NCI-H2196 treated with DMSO at 0.1 percent for 48 hours (cell line): ENCODE measurements around the gene C2CD4A.
A peak's percentile ranks its signal among the peaks of the same experiment; 100 is the strongest.

Source experiments
- DNase-seq: peaks from one replicate; lab custom pipeline; 2025; ENCODE audit not compliant: unreplicated experiment; lab: John Stamatoyannopoulos, UW

Gene C2CD4A

DNA sequence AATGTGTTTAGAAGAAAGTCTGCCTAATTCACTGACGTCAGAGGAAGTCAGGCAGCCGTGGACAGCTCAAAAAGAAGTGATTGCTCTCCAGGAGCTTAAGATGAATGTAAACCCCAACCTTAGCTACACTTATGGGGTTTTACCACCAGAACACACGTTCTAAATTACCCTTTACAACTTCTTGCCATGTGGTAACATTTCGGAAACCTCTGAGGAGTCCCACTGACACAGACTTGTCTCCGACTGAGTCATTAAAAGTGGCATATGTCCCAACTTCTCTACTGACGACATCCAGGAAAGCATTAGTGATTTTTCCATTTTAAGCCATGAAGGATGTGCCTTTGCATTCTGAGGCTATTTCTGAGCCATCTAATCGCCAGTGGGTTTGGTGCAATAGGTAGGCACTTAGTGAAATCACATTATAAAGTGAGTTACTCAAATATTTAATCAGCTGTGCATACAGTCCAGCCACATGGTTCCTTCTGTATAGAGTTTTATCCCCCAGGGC lies 32.4 kb downstream of the C2CD4A start:
- DNase-seq, result no peak

GRCh38 chr15:62103431-62103830 lies 36.7 kb downstream of the C2CD4A start:
- no peak for DNase-seq

GRCh38 chr15:62104401-62104800 lies 37.6 kb downstream of the C2CD4A start:
- DNase-seq, result no peak

DNA sequence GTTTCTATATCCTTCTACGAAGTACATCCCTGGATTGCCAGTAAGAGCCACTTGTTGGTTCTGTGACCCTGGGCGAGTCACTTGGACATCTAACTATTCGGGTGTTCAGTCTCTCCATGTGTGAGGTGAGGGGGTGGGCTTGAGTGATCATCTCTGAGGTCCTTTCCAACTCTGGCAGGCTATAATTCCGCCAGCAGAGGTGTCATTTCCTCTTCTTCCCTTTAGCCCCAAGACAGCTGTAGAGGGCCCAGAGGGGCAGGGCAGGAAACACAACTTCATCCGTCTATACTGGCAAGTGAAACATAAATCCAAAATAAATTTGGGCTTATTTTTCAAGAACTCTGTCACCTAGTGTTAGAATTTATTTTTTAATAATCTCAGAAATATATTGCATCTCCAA lies 38.1 kb downstream of the C2CD4A start:
- DNase-seq, result no peak

DNA sequence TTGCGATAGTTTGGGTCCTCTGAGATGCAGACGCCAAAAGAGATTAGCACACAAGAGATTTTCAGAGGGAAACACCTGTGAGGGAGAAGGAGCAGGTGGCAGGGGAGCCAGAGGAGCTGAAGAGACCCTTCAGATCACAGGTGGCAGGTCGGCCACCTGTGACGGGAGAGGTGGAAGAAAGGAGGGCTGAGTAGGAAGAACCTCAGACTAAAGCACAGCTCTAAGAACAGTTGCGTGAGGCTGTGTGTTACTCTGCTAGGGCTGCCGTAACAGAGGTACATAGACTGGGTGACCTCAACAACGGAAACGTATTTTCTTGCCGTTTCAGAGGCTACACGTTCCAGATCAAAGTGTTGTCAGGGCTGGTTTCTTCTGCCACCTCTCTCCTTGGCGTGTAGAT lies 38.5 kb downstream of the C2CD4A start:
- no peak for DNase-seq

- DNase-seq, result no peak
Measured at GRCh38 chr15:62106096-62106495, 39.3 kb downstream of the C2CD4A start.

GRCh38 chr15:62107571-62108121 lies 40.9 kb downstream of the C2CD4A start:
- DNase-seq, result no peak

DNA sequence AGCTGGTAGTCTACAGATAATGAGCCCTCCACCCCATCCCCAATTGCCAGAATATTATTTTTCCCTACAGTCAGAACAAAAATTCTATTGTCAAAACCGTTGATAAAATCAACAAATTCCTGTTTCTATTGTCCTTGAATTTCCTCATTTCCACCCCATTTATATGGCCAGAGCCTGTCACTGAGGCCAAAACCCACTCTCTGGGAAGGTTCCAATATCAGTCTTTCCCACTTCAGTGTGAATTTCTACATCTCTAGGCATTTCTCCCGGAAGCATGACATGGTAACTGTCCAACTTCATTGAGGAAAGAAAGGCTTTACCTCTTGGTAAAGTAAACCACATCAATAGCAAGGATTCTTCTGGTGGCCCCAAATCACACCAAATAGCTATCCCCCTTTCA lies 41.6 kb downstream of the C2CD4A start:
- no peak for DNase-seq

- DNase-seq, result no peak
Measured at GRCh38 chr15:62109437-62109836, 42.7 kb downstream of the C2CD4A start.

GRCh38 chr15:62109982-62110851 lies 43.4 kb downstream of the C2CD4A start:
- DNase-seq, result no peak

- DNase-seq, result no peak
Measured at GRCh38 chr15:62112081-62112480, 45.3 kb downstream of the C2CD4A start.

- DNase-seq, result peak; percentile 36
Measured at GRCh38 chr15:62112616-62113593, 46.1 kb downstream of the C2CD4A start.

DNA sequence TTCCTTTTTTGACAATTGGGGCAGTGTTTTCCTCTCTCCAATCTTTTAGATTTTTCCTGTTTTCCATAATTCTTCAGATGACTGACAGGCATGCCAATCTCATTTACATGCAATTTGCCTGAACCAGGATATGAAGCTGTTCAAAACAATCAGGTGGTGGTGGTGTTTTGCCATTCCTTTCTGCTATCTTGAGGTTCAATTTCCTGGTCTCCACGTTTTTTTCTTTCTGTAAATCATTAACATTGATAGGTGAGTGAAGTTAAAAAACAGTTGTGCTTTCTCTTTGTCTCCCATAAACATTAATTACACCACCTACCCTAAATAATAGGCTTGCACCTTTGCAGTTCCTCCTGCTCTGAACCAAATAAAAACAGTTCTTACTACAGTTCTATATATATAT lies 49.1 kb downstream of the C2CD4A start:
- DNase-seq, result no peak

GRCh38 chr15:62118520-62119226 lies 51.9 kb downstream of the C2CD4A start:
- DNase-seq, result no peak

DNA sequence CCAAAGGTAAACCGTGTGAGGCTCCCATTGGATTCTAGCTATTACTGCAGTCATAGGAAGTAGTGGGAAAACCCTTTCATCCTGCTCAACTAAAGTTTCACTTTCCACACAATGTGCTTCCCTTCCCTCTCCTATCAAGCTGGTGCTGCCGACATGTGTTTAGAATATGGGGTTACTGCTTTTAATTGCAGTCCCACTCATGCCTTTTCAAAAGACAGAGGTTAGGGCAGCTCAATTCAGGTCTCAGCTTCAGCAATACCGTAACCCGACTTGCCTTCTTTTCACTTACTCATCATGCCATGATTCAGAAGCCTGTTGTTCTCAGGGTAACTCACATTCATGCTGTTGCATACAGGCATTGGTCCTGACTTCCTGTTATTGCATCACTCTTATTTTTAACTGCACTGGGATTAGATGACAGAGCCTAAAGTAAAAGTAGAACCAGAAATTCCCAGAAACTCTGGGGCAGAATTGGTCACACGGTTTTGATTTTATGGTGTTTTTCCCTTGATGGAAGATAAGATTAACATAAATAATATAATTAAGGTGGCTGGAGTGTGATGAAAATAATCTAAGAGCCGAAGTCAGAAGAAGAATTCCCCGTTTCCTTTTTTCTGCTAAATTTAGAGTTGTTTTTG lies 52.6 kb downstream of the C2CD4A start:
- no peak for DNase-seq

DNA sequence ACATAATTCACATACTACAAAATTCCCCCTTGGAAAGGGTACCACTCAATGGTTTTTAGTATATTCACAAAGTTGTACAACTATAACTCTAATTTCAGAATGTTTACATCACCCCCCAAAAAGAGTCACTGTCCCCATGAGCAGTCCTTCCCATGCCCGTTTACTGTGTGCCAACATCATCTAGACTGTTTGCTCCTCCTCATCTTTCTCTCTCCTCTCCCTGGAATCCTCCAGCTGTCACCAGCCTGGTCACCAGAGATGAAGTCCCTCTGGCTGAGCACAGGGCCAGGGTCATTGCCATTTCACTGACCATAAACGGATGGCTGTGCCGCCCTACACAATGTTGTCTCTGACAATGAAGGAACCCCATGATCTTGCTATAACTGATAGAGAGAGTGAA lies 53.1 kb downstream of the C2CD4A start:
- no peak for DNase-seq
